SU-DHL-6 (cell line): Measurements from ENCODE around the gene MRRF.

ENCODE experiments used
- CTCF ChIP-seq: fragments of 200-600 bp; sonication (generic); IDR thresholded peaks from one replicate; pipeline ENCODE4 v1.5.1; 2017; ENCODE audit warnings: antibody characterized with exemption, mild to moderate bottlenecking, low read length, moderate library complexity; ENCODE audit not compliant: insufficient read depth, poor library complexity, severe bottlenecking
- EZH2phosphoT487 ChIP-seq: fragments of 200-600 bp; sonication (generic), shearing (Covaris generic); conservative IDR thresholded peaks from 2 replicates; pipeline ENCODE4 v1.6.1; 2018; ENCODE audit warnings: mild to moderate bottlenecking, antibody characterized with exemption, low read length, moderate library complexity, mixed read lengths

- TF ChIP-seq EZH2phosphoT487 (no peak), CTCF (no peak)
Observed at GRCh38 chr9:122252796-122253195, 11.9 kb upstream of the MRRF start.
